Activated CD8-positive, alpha-beta memory T cell treated with anti-CD3 and anti-CD28 coated beads, Interleukin-2, amount 50 U/mL, for 1 hour (primary cell): Measurements from ENCODE around the gene CD19.
"Not testable (repeated sequence)": the region's sequence is repeated elsewhere in the genome, so short reads cannot be mapped to it uniquely, and the experiment has no call there.

Experiments used
- DNase-seq: peaks from one replicate; pipeline ENCODE4 v3.0.0-alpha.2; 2020; ENCODE audit errors: extremely low read depth

CD19 gene

DNA sequence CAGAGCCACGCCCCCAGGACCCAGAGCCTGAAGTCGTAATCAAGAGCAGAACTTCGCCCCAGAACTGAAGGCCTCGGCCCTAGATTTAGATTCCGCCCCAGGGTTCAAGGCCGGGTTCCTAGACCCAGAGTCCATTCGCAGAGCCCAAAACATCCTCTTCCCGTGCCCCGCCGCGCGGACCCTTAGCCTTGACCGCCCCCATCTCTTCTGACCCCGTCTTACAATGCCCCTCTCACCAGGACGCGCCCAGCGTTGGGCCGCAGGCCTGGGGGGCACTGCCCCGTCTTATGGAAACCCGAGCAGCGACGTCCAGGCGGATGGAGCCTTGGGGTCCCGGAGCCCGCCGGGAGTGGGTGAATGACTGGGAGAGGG lies 5.0 kb downstream of the CD19 start:
- DNase-seq, result no peak

DNA sequence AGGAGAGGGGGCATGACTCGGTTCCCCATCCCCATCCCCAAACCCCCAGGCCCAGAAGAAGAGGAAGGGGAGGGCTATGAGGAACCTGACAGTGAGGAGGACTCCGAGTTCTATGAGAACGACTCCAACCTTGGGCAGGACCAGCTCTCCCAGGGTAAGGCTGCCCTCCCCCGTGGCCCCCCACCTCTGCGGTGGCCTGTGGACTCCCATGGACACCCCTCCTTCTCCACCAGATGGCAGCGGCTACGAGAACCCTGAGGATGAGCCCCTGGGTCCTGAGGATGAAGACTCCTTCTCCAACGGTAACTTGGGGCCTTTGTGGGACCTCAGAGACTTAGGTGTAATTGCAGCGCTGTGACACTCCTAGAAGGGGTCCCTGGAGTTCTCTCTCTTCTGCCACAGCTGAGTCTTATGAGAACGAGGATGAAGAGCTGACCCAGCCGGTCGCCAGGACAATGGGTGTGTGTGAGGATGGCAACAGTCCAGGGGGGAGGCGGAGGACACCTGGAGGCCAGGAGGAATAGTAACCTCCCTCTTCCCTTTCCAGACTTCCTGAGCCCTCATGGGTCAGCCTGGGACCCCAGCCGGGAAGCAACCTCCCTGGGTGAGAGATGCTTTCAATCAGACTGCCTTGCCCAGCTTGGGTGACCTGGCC lies 5.6 kb downstream of the CD19 start:
- DNase-seq, result no peak

DNA sequence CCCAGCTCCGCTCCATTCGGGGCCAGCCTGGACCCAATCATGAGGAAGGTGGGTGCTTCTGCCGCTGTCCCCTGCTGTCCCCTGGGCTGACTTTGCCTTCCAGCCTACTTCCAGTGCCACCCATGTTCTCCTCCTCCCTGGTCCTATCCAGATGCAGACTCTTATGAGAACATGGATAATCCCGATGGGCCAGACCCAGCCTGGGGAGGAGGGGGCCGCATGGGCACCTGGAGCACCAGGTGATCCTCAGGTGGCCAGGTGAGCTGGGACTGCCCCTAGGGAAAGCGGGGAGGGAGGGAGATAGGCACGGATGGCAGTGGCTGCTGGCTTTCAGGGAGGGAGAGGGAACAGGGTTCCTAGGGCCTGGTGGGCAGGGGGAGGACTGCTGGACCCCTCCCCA lies 7.0 kb downstream of the CD19 start:
- DNase-seq, result no peak

DNA sequence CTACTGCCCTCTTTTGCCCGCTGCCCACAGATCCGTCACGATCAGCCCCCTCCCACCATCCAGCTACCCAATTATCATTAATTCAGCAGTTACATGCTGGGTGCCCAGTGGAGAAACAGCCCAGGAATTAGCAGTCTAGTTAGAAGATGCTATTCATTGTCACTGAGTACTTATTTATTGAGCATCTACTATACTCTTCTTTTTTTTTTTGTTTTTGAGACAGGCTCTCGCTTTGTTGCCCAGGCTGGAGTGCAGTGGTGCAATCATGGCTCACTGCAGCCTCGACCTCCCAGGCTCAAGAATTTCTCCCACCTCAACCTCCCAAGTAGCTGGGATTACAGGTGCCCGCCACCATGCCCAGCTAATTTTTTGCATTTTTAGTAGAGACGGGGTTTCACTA lies 8.1 kb downstream of the CD19 start:
- DNase-seq, result not testable (repeated sequence)

DNA sequence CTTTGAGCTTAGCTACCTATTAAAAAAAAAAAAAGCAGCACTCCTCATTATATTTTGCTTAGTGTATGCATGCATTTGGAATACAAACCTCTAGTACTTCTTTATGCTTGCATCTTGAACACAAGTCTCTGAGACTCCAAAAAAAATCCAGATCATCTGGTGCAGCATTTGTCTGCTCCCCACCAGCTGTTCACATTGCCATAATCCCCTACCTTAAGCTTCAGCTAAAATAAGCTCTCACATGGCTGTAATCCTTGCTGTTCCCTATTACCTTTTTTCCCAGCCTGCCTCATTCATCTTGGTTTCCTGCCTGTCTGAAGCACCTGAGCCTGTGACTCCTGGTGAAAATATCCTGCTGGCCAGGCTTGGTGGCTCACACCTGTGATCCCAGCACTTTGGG lies 11.5 kb downstream of the CD19 start:
- no peak for DNase-seq

DNA sequence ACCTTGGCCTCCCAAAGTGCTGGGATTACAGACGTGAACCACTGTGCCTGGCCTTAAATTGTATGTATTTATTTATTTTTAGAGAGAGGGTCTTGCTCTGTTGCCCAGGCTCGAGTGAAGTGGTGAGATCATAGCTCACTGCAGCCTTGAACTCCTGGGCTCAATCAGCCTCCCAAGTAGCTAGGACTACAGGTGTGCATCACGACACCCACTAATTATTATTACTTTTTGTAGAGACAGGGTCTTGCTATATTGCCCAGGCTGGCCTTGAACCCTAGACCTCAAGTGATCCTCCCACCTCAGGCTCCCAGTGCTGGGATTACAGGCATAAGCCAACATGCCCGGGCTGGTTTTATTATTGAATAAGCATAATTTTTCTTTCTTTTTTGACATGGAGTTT lies 14.9 kb downstream of the CD19 start:
- no peak for DNase-seq

- DNase-seq, result peak; percentile 99
Observed at GRCh38 chr16:28950648-28951409, 19.1 kb downstream of the CD19 start, which contains the start of gene NFATC2IP. NFATC2IP (plus strand) TSS chr16:28950937; CDS start chr16:28951012, 75 bp downstream.

DNA sequence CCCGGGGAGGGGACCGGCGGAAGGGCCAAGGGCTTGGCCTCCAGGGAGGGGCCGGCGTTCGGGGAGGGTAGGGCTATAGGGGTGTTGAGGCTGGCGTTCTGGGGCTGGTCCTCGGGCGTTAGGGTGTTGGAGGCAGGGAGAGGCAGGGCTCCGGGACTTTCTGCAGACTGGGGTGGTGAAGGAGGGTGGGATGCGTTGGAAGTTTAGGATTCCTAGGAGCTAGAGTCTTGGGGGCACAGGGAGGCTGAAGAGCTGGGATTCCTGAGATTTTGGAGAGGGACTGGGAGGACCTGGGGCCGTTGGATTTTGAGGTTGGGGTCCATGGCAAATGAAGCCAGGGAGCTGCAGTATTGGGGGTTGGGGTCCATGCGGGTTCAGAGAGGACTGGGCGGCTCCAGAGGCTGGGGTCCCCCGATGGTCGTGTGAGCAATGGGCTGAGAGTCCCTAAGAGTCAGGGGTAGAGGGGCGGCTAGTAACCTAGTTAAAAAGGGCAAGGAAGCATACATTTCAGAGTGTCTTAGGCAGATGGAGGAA lies 19.7 kb downstream of the CD19 start:
- DNase-seq, result no peak

DNA sequence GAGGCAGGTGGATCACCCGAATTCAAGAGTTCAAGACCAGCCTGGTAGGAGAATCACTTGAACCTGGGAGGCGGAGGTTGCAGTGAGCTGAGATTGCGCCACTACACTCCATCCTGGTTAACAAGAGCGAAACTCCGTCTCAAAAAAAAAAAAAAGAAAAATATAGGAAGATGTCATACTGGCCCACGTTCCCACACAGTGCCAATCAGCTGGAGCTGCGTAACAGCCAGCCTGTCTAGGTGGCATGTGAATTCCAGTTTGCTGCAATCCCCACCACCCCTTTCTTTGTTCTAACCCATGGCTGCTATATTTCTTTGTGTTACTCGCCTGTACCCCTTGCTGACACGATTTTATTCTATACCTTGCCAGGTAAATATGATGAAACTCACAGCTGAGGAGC lies 26.4 kb downstream of the CD19 start:
- DNase-seq, result no peak

GRCh38 chr16:28958836-28959235 lies 27.1 kb downstream of the CD19 start:
- no peak for DNase-seq

DNA sequence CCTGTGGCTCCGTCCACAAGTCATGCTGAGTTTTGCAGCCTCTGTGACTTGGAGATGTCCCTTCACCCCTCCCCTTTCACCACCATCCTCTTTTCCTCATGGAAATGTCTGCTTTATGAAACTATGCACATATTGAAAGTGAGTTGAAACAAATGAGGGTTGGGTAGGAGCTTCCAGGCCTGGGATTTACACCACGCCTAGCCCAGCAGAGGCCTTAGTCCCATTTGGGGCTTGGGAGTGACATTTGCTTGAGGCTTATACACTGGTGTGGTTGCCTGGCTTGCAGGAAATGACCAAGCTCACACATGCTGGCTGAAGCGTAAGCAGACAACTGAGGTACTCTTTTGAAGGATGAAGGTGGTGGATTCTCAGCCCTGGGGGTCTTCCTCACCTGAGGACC lies 32.3 kb downstream of the CD19 start:
- DNase-seq, result no peak

GRCh38 chr16:28964496-28964895 lies 32.7 kb downstream of the CD19 start:
- DNase-seq, result no peak

DNA sequence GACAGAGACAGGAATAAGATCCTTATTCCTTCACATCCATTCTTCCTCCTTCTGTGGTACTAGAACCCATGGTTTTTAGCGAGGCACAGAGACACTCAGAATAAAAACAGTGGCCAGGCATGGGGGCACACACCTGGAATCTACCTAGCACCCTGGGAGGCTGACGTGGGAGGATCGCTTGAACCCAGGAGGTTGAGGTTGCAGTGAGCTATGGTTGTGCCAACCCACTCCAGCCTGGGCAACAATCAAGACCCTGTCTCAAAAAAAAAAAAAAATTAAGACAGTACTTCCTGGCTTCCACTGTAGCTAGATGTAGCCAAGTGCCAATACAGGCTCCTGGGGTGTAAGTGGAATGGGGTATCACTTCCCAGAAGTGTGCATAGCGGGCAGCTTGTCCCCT lies 35.4 kb downstream of the CD19 start:
- no peak for DNase-seq

- not testable (repeated sequence) for DNase-seq
Observed at GRCh38 chr16:28969696-28970095, 37.9 kb downstream of the CD19 start.

- no peak for DNase-seq
Observed at GRCh38 chr16:28974007-28974436, 42.3 kb downstream of the CD19 start.

DNA sequence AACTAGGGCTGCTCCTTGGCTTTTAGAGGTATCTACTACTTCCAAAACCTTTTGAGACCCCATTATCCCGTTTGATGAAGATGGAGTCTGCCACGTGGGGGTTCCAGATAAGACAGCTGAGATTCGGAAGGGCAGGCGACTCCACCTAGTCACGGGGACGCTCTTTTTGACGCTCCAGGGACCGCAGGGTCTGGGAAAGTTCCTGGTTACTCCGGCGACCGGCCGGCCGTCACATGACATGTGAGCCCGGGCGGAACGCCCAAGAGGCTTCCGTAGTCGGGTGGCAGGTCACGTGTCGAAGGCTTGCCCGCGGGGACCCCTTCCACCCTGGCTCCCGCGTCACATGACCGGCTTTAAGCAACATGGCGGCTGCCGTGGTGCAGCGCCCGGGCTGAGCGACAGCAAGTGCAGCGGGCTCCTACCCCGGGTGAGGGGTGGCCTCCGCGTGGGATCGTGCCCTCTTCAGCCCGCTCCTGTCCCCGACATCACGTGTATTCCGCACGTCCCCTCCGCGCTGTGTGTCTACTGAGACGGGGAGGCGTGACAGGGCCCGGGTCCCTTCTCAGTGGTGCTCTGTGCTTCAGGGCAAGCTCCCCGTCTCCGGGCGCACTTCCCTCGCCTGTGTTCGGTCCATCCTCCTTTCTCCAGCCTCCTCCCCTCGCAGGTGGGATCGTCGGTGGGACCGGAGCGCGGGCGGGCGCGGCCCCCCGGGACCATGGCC lies 42.8 kb downstream of the CD19 start, which contains the start of gene SPNS1:
Gene SPNS1 (plus strand): TSS at position 342 of the 721 bp plus-strand sequence. CDS start 374 bp downstream, at position 716.
- DNase-seq, result peak; percentile 79

- DNase-seq, result no peak
Observed at GRCh38 chr16:28975158-28975599, 43.4 kb downstream of the CD19 start.

DNA sequence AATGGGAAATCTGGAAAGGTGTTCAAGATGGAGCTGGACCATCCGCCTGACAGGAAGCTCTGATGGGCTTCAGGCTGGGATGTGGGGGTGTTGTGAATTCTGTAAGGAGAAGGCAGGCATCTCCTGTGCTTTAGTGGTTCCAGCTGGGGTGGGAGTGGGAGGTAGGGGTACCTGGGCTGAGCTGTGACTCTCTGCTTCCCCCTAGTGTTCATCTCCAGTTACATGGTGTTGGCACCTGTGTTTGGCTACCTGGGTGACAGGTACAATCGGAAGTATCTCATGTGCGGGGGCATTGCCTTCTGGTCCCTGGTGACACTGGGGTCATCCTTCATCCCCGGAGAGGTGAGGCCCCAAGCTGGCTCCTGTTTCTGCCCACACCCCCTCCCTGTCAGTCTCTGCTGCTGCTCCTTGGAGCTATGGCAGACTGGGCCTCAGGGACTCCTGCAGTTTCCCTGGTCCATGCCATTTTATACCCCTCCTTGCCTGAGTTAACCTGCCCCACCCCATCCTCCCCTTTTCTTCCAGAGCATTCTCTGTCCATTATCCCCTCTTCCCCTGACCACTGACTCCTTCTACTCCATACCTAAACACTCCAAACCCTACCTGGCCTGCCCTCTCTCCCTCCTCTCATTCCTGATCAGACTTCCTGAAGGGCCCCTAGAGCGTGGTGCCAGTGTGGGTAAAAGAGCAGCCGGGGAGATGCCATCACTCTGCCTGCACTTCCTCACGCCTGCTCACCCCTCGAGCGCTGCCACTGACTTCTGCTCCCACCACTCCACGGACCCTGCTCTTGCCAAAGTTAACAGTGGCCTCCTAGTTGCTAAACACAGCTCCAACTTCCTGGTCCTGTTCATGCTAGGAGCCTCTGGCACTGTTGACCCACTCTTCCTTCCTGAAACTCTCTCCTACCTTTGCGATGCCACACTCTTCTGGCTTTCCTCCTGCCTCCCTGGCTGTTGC lies 46.2 kb downstream of the CD19 start:
- DNase-seq, result no peak

DNA sequence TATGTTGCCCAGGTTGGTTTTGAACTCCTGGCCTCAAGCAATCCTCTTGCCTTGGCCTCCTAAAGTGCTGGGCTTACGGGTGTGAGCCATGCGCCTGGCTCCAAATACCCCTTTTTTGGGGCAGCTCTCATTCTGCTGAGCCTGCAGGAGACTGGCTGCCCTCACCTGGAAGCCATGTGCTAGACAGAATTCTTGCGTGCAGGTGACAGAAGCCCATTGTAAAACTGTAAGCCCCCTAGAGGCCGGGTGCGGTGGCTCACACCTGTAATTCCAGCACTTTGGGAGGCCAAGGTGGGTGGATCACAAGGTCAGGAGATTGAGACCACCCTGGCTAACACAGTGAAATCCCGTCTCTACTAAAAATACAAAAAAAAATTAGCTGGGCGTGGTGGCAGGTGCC lies 48.6 kb downstream of the CD19 start:
- not testable (repeated sequence) for DNase-seq

- DNase-seq, result no peak
Observed at GRCh38 chr16:28980929-28981328, 49.2 kb downstream of the CD19 start.

DNA sequence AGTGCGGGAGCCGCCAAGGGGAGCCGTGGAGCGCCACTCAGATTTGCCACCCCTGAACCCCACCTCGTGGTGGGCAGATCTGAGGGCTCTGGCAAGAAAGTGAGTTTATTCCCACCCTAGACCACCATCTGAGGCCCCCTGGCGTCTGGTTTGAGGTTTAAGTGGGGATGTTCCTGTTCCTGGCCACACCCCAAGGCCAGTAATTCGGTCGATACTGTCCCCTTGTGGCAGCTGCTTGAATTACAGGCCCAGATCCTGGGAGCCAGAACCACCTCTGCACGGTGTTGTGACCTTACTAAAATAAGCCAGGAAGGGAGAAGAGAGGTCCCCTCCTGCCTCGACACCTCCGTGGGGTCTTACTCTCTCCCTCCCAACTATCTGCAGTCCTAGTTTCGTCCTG lies 49.7 kb downstream of the CD19 start:
- DNase-seq, result no peak
